ENCODE measurements around the gene LAPTM5.
"Not testable (repeated sequence)": the region's sequence is repeated elsewhere in the genome, so short reads cannot be mapped to it uniquely, and the experiment has no call there.

LAPTM5 gene

DNA sequence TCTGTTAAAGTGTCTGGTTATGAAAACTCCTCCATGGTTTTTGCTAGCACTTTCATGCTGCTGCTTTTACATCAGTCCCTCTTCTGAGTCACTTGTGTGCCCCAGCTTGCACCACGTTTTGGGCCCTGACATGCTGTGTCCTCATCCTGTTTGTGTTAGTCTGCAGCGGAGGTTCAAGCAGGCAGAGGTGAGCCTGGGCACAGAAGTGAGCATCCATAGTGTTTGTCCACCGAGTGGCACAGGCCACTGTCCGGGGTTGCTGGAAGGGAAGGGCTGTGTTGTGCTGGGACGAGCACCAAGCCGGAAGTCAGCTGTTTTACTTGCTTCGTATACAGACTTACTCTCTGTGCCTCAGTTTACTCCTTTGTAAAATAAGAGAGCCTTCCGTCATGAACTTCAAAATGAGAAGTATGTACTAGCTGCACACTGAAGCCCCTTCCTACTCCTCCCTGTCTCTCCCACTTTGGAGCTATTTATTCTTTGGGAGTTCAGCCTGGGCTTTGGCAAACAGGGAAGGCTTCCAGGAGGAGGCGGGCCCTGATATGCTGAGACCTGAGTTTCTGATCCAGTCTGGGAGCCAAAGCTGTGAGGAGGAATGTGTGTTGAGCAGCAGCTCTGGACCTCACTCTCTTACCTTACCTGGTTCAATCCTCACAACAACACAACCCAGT is 10.7 kb upstream of the LAPTM5 start:
- Mint-ChIP-seq H3K27ac (peak overlapping the region; percentile 58), H3K36me3 (no peaks in the 10 kb centered on the region), H3K4me3 (no peak overlapping the region), H3K9me3 (ENCODE audit: low read depth) (no peaks in the 10 kb centered on the region), H3K27me3 (no peaks in the 10 kb centered on the region), H3K4me1 (ENCODE audit: low read depth) (peaks cover 31% of the 10 kb centered on the region)

DNA sequence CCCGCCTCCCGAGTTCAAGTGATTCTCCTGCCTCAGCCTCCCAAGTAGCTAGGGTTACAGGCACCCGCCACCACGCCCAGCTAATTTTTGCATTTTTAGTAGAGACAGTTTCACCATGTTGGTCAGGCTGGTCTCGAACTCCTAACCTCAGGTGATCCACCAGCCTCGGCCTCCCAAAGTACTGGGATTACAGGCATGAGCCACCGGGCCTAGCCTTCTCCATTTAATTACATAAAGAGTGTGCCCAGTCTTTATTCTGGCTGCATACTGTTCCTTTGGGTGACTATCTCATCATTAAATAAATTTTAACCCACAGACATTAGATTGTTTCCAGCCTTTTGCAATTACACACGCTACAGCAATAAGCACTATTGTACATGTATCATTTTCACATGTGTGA is 9.4 kb upstream of the LAPTM5 start:
- not testable (repeated sequence) for H3K9me3 Mint-ChIP-seq (ENCODE audit: low read depth); H3K4me3 Mint-ChIP-seq; H3K27me3 Mint-ChIP-seq; H3K36me3 Mint-ChIP-seq
- H3K4me1 Mint-ChIP-seq (ENCODE audit: low read depth) = peaks cover 43% of the 10 kb centered on the region
- H3K27ac Mint-ChIP-seq = peak overlapping the region; percentile 2

DNA sequence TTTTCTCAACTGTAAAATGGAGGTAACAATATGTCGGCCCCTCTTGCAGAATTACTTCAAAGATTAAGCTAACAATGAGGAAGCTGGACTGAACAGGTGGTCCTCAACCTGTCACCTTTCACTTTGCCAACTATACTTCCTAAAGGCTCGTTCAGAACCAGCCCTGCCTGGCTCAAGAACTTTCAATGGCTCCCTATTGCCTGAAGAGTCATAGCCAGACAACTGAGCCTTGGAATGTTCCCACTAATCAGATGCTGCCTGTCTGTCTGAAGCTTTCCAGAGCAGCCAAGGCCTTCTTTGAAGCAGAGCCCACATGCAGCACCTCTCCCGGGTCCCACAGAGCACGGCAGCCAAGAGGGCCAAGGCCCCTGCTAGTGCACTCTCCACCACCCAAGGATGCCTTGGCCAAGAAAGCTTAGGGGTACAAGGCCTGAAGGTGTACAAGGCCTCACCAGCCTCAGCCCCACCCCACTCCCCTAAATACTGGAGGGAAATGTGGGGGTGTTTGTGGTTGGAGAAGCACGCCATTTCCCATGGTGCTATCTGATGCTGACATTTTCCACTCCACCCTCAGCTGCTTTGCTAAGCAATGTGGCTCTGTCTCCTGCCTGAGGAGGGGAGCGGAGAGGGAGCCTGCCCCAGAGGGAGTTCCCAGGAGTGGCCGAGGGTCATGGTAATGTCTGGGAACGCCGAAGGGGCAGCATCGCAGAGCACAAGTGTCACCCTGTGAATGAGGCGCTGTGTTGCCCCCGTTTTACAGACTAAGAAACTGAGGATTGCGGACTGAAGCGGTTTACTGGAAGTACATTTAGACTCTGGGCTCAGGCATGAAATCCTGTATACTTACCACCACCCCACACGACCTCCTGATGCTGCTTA is 8.2 kb upstream of the LAPTM5 start:
- H3K36me3 Mint-ChIP-seq = no peaks in the 10 kb centered on the region
- H3K4me3 Mint-ChIP-seq = peak overlapping the region; percentile 62
- H3K4me1 Mint-ChIP-seq (ENCODE audit: low read depth) = peaks cover 54% of the 10 kb centered on the region

DNA sequence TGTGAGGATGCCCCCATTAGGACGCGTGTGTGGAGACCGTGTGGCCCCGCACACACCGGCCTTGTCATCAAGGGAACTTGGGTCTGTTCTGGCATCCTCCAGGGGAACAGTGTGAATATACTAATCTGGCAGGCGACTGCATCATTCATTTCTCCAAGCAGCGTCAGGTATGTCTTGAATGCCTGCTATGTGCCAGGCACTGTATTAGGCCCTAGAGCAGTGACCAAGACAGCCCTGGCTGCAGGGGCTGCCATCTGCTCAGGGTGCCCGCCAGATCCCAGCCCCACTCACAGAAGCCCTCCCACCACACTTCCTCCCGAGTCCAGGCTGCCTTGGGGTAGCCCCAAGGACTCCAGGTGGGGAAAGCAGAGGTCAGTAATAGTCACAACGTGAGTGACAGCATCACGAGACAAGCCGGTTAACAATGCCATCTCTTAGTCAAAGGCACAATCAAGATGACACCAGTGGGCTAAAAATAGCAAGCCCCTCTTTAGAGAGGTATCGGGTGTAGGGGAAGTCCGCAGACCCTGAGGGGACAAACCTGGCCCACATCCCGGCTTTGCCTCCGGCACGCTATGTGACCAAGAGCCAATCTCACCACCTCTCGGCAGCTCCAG is 7.5 kb upstream of the LAPTM5 start:
- peak overlapping the region; percentile 95 for H3K27ac Mint-ChIP-seq
- H3K27me3 Mint-ChIP-seq = no peaks in the 10 kb centered on the region
- peak overlapping the region; percentile 27 for H3K4me3 Mint-ChIP-seq
- H3K9me3 Mint-ChIP-seq (ENCODE audit: low read depth) = no peaks in the 10 kb centered on the region
- H3K36me3 Mint-ChIP-seq = no peaks in the 10 kb centered on the region
- H3K4me1 Mint-ChIP-seq (ENCODE audit: low read depth) = peaks cover 61% of the 10 kb centered on the region

More for the DNA sequence above, 8.2 kb upstream of the LAPTM5 start:
- Mint-ChIP-seq H3K9me3 (ENCODE audit: low read depth) (no peaks in the 10 kb centered on the region), H3K27me3 (no peaks in the 10 kb centered on the region), H3K27ac (peak overlapping the region; percentile 95)

DNA sequence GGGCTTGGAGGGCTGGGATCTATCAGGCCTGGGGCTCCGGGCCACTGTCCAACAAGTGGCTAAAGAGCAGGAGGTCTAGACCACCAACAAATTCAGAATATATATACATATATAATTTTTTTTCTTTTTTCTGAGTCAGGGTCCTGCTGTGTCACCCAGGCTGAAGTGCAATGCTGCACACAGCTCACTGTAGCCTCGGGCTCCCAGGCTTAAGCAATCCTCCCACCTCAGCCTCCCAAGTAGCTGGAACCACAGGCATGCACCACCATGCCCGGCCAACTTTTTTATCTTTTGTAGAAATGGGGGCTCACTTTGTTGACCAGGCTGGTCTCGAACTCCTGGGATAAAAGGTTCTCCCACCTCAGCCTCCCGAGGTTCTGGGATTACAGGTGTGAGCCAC is 6.8 kb upstream of the LAPTM5 start:
- peaks cover 68% of the 10 kb centered on the region for H3K4me1 Mint-ChIP-seq (ENCODE audit: low read depth)
- no peaks in the 10 kb centered on the region for H3K27me3 Mint-ChIP-seq
- peak overlapping the region; percentile 85 for H3K27ac Mint-ChIP-seq

DNA sequence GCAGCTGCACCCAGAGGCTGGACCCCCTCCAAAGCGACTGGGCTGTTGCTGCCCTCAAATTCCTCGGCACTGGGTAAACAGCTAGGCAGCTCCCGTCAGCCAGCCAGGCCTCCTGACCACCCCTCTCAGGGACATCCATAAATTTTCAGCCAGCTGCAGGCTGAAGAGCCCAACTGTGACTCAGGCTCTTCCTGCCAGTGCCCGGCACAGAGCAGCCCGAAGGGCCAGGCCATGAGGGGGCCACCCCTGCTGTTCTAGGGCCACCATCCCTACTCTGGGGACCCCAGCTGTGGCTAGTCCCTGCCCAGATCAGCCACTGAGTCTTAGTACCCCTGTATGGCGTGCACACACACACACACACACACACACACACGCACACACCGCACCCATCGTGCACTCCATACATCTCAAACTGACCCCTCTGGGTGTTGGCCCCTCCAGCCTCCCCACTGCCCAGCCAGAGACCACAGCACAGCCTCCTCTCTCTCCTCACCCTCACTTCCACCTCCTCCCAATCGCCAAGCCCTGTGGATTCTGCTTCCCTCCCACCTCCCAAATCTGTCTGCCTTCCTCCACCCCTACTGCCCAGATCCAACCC is 6.2 kb upstream of the LAPTM5 start:
- Mint-ChIP-seq H3K27ac (peak overlapping the region; percentile 54), H3K36me3 (no peaks in the 10 kb centered on the region), H3K4me3 (no peak overlapping the region), H3K27me3 (no peaks in the 10 kb centered on the region), H3K9me3 (ENCODE audit: low read depth) (no peaks in the 10 kb centered on the region), H3K4me1 (ENCODE audit: low read depth) (peaks cover 74% of the 10 kb centered on the region)

More for the DNA sequence above, 6.8 kb upstream of the LAPTM5 start:
- no peak overlapping the region for H3K4me3 Mint-ChIP-seq
- H3K36me3 Mint-ChIP-seq = no peaks in the 10 kb centered on the region
- H3K9me3 Mint-ChIP-seq (ENCODE audit: low read depth) = no peaks in the 10 kb centered on the region

DNA sequence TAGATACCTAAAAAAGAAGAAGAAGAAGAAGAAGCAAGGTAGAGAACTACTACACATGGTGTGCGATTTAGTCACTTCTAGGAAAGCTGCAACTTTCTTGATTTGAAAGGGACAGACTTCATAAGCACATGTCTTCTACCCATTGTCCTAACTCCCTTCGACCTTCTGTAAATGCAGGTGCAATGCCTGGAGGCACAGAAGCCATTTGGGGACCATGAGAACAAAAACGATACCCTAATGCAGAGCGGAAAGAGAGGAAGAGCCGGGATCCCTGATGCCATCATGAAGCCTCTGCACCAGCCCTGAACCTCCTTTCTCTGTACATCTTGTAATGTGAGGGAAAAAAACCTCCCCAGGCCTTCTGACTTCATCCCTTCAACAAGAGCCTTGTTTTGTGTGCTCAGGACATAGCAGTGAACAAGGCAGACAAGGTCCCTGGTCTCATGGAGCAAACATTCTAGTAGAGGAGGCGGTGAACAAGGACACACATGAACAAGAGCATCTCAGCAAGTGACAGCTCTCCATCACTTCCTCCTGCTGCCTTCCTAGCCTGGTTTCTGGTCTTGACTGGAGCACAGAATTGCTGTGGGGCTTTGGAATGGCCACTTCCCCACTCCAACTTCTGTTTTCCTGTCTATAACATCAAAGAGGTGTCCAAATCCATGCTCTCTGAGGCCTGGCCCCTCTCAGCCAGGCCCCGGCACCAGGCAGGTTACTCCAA is 5.5 kb upstream of the LAPTM5 start:
- peak overlapping the region; percentile 15 for H3K4me3 Mint-ChIP-seq
- H3K4me1 Mint-ChIP-seq (ENCODE audit: low read depth) = peaks cover 80% of the 10 kb centered on the region
- H3K27ac Mint-ChIP-seq = peak overlapping the region; percentile 83
- H3K27me3 Mint-ChIP-seq = no peaks in the 10 kb centered on the region
- no peaks in the 10 kb centered on the region for H3K9me3 Mint-ChIP-seq (ENCODE audit: low read depth)
- no peaks in the 10 kb centered on the region for H3K36me3 Mint-ChIP-seq

DNA sequence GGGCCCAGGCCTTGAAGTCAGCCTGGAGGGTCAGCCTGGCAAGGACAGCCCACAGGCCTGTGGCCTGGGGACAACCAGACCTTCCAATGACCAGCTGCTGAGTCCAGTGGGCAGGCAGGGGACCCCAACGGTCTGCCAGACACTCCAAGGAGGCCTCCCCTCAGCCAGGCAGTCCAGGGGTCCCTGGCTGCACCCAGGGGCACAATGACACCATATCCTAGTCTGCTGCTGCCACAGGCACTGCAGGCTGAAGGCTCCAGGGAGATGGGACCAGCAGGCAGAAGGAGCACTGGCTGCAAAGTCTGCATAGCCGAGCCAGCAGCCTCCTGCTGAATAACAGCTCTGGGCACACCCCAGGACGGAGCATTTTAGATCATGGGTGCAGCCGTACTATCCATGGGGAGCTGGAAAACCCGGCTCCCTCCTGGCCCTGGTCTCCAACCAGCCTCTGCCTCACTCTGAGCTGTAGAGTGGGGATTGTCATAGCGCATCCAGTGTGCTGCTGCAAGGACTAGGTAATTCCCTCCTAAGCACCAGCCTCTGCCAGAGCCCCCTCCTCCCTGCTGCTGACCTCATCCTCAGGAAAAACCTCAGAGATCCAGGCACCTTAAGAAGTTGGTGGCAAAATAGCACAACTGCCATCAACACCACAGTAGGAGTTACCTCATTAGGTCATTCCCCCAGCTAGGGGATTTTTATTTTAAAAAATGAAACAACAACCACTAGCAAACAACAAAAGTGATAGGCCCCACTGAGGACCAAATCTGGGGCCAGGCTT is 4.8 kb upstream of the LAPTM5 start:
- Mint-ChIP-seq H3K27ac (peak overlapping the region; percentile 83), H3K36me3 (no peaks in the 10 kb centered on the region), H3K4me1 (ENCODE audit: low read depth) (peaks cover 84% of the 10 kb centered on the region), H3K27me3 (no peaks in the 10 kb centered on the region), H3K9me3 (ENCODE audit: low read depth) (no peaks in the 10 kb centered on the region), H3K4me3 (peak overlapping the region; percentile 15)

DNA sequence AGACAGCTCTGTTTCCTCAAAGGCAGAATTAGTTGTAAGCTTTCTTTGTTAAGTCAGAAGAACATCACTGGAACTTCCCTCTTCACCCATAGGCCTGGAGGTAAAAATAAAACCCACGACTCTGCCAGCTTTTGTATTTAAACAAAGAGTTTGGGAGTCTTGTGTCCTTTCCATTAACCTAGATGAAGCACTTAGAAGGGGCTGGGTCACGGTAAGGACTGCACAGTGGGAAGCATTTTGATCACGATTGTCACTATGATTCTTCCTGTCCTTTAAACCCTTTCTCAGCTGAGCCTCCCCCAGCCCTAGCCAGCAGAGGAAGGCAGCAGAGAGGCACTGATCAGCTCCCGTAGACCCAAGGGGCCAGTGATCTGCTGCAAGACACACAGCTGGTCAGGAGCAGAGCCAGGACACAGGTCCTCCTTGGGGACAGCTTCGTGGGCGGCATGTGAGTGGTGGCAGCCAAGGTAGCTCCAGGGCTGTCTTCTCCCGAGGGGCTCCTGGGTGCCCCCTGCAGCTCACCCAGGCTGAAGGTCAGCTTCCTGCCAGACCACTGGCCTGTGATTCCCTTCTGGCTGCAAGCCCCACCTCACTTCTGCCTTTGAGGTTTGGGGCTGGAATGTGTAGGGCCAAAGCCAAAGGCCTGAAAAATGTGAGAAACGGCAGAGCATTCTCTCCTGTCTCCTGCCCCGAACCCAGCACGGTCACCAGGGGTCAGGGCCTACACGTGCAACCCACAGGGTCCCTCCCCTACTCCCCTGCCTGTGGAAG is 4.0 kb upstream of the LAPTM5 start:
- Mint-ChIP-seq H3K36me3 (no peaks in the 10 kb centered on the region), H3K27ac (peak overlapping the region; percentile 83), H3K4me1 (ENCODE audit: low read depth) (peaks cover 85% of the 10 kb centered on the region), H3K9me3 (ENCODE audit: low read depth) (no peaks in the 10 kb centered on the region), H3K4me3 (peak overlapping the region; percentile 99), H3K27me3 (no peaks in the 10 kb centered on the region)

DNA sequence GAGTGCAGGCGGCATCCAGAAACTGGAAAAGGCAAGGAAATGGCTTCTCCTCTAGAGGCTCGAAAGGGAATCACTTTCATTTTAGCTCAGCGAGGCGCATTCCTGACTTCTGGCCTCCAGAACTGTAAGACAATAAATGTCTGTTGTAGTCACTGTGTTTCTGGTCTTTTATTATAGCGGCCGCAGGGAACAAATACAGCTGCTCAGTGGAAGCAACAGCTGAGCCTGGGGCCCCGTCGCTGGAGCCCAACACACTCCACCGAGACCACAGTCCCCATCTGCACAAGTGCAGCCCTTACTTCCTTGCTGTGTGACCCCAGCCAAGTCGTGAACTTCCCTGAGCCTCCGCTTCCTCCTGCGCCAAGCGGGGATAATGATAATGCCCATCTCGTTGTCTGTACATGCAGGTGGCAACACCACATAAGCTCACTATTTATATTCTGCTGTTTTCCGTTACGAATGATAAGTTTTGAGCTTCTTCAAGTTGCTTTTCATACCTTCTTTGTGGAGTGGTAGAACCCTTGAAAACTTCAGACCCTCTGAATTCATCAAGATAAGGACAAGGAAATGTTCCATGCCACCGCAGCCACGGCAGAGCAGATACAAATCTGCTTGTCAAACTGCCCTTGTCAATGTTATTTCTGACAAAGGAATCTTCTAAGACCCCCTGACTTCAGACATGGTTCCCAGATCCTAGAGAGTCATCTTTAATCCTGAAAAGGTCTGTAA is 3.2 kb upstream of the LAPTM5 start:
- Mint-ChIP-seq H3K9me3 (ENCODE audit: low read depth) (no peaks in the 10 kb centered on the region), H3K4me3 (peak overlapping the region; percentile 99), H3K27ac (peak overlapping the region; percentile 82), H3K27me3 (no peaks in the 10 kb centered on the region), H3K4me1 (ENCODE audit: low read depth) (peaks cover 80% of the 10 kb centered on the region), H3K36me3 (no peaks in the 10 kb centered on the region)

DNA sequence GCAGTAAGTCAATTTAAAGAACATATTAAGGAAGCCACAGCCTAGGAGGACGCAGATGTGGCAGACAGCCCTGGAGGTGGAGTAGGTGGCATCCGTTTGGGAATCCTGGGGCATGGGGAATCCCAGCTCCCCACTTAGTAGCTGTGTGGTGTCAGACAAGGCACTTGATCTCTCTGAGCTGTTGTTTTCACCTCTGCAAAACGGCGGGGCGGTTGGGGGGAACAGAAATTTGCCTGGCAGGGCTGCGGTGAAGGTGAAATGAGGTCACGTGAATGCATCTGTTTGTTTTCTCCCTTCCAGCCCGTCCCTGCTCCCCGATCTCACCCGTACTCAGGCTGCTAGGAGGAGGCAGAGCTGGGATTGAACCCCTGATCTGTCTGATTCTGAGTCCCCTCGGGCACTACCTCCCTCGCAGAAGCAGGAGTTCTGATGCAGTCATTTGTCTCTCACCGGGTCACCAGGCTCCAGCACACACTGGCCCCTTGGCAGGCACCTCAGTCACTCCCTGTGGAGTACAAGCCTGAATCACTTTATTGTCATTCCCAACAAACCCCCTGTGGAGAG is 2.2 kb upstream of the LAPTM5 start:
- peaks cover 80% of the 10 kb centered on the region for H3K4me1 Mint-ChIP-seq (ENCODE audit: low read depth)

DNA sequence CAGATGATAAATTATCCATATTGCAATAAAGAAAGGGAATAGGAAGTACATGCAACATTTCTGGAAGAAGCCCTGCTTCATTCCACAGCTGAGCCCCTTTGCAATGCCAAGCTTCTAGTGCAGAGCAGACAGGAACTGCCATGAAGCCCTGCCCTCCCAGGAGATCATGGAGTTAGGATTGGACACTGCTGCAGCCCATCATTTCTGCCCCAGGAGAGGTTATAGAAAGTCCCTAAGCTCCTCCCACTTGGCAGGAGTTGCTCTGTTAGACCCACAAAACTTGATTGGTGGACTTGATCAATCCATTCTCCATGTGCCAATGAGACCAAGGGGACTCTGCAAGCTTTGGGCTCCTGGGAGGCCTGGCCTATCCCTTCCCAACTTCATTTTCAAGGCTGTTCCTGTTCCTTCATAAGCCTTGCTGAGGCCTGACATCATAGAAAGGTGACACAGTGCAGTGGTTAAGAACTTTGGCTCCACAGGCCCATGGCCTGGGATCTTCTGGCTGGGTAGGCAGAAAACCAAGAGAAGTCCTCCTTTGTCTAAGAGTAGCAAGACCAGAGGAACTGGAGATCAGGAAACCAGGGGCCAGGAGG is 1.3 kb upstream of the LAPTM5 start:
- peaks cover 86% of the 10 kb centered on the region for H3K4me1 Mint-ChIP-seq (ENCODE audit: low read depth)
- H3K27me3 Mint-ChIP-seq = no peaks in the 10 kb centered on the region
- H3K27ac Mint-ChIP-seq = peak overlapping the region; percentile 54
- no peaks in the 10 kb centered on the region for H3K36me3 Mint-ChIP-seq
- no peaks in the 10 kb centered on the region for H3K9me3 Mint-ChIP-seq (ENCODE audit: low read depth)
- H3K4me3 Mint-ChIP-seq = peak overlapping the region; percentile 99

More for the DNA sequence above, 2.2 kb upstream of the LAPTM5 start:
- peak overlapping the region; percentile 82 for H3K27ac Mint-ChIP-seq
- H3K4me3 Mint-ChIP-seq = peak overlapping the region; percentile 99
- no peaks in the 10 kb centered on the region for H3K27me3 Mint-ChIP-seq
- no peaks in the 10 kb centered on the region for H3K9me3 Mint-ChIP-seq (ENCODE audit: low read depth)
- no peaks in the 10 kb centered on the region for H3K36me3 Mint-ChIP-seq

All from activated naive CD8-positive, alpha-beta T cell (primary cell).